Skeletal muscle tissue (tissue), 4 donors: ENCODE results near the gene TRIM42. TPM values are rescaled to one million over a fixed set of nuclear protein-coding genes. Genes with fewer than 3 reads are reported as not detected.

Source experiments
- H3K27ac ChIP-seq: one replicate; pipeline ENCODE4 v1.7.0; 2013; ENCODE audit warnings: mild to moderate bottlenecking, low read depth, low read length, inconsistent platforms
- H3K27me3 ChIP-seq, 3 donors: one replicate each; pipeline ENCODE4 v1.7.0; 2013; ENCODE audit warnings: low read length in 3 of 3; ENCODE audit not compliant: control insufficient read depth in 3 of 3, insufficient read depth in 3 of 3
- H3K36me3 ChIP-seq, 3 donors: one replicate each; pipeline ENCODE4 v1.7.0; 2013; ENCODE audit warnings: low read length in 3 of 3; ENCODE audit not compliant: control insufficient read depth in 3 of 3, insufficient read depth in 3 of 3
- H3K4me1 ChIP-seq, 3 donors: one replicate each; pipeline ENCODE4 v1.7.0; 2013; ENCODE audit warnings: low read length in 3 of 3, mild to moderate bottlenecking in 3 of 3; ENCODE audit not compliant: control insufficient read depth in 3 of 3, insufficient read depth in 3 of 3
- H3K4me3 ChIP-seq, 3 donors: one replicate each; pipeline ENCODE4 v1.7.0; 2013; ENCODE audit warnings: low read length in 3 of 3
- H3K9ac ChIP-seq, 3 donors: one replicate each; pipeline ENCODE4 v1.7.0; 2013; ENCODE audit warnings: low read length in 3 of 3, mild to moderate bottlenecking in 3 of 3, moderate library complexity in 2 of 3, low read depth in 1 of 3
- H3K9me3 ChIP-seq, 3 donors: one replicate each; pipeline ENCODE4 v1.7.0; 2013; ENCODE audit warnings: low read length in 3 of 3; ENCODE audit not compliant: control insufficient read depth in 3 of 3
- total RNA-seq: library from RNA; depleted of rRNA; stranded (reverse); fragments of >200 nt; gene quantifications from one replicate; pipeline ENCODE4 v1.2.3, GENCODE V29; 2014
- donor health status: Osteomylitis.

Gene TRIM42
- total RNA-seq, 1 donor from 2014 or later: not detected

DNA sequence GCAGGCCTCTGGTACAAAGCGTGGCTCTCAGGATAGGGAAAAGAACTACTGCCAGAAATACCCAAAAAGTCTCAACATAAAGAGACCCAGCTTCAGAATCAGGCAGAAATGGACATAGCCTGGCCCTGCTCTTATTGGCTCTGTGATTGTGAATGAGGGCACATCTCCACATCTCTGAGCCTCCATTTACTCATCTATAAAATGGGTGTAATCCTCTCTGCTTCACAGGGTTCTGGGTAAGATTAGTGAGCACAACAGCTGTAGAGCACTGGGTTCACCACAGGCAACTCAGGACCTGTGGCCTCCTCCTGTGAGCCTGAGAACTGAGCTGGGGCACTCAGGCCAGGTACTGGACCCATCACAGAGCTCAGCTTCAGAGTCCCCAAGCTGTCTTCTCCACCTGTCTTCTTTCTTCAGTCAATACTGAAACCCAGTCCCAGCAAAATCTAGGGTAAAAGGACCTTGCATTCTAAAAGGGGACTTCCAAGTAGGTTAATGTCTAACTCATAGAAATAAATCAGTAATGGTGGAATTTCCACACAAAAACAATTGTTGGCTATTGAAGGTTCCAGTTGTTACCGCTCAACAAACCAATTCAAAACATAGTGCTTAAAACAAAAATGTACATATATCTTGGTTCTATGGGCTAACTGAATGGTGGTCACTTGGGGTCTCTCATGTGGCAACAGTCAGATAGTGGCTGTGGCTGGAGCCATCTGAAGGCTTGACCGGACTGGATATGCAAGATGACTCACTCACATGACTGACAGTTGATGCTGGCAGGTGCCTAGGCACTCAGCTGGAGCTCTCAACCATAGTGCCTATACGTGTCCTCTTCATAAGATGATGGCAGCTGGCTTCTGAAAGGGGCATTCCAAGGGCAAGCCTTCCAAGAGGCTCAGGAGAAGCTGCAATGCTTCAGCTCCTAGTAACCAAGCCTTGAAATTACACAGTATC, 47.3 kb downstream of the TRIM42 start:
- H3K27me3 ChIP-seq: no peaks in the 10 kb centered on the region
- H3K9ac ChIP-seq: no peak overlapping the region
- no peaks in the 10 kb centered on the region for H3K9me3 ChIP-seq
- H3K4me3 ChIP-seq: no peak overlapping the region
- H3K27ac ChIP-seq: no peak overlapping the region
- no peaks in the 10 kb centered on the region for H3K36me3 ChIP-seq
- H3K4me1 ChIP-seq: peaks cover 0 to 4% (median 3%) of the 10 kb centered on the region in 3 donors

DNA sequence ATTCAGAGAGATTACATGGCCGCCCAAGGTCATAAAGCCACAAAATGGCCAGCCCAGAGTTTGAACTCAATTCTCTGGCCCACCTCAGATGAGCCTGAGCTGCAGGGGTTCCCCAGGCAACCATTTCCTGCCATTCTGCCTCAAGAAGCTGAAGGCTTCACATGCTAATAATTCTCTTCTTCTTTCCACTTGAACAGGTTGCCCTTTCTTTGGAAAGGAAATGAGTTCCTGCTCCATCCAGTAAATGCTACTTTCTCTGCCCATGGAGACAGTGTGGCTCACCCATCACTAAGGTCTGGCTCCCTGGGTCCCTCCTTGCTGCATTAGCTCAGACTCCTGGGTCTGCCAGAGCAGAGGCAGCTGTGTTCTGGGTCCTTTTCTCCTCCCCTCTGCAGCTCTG, 48.2 kb downstream of the TRIM42 start:
- Histone ChIP-seq H3K27me3 (no peaks in the 10 kb centered on the region), H3K4me1 (no peaks in the 10 kb centered on the region), H3K36me3 (no peaks in the 10 kb centered on the region), H3K4me3 (no peak overlapping the region), H3K27ac (no peak overlapping the region), H3K9me3 (no peaks in the 10 kb centered on the region), H3K9ac (no peak overlapping the region)

DNA sequence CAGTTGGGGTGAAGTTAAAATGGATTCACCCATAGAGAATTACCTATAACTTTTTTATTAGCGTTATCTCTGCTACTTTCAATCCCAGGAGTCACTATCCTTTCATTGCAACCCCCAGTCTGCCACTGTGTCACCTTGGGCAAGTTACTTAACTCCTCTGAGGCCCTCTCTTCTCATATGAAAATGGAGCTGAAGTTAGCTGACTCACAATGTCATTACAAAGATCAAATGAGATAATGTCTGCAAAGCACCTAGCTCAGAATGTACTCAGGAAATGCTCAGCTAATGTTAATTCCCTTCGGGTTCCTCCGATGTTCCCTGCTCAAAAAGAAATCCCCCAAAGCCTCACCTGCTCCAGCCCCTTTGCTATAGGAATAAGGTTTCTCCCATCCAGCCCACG, 50.0 kb downstream of the TRIM42 start:
- no peaks in the 10 kb centered on the region for H3K4me1 ChIP-seq
- H3K36me3 ChIP-seq: no peaks in the 10 kb centered on the region
- no peak overlapping the region for H3K4me3 ChIP-seq
- peaks cover 0 to 3% (median 0%) of the 10 kb centered on the region in 3 donors for H3K27me3 ChIP-seq
- no peaks in the 10 kb centered on the region for H3K9me3 ChIP-seq
- no peak overlapping the region for H3K27ac ChIP-seq
- no peak overlapping the region for H3K9ac ChIP-seq

- Histone ChIP-seq H3K4me3 (no peak overlapping the region), H3K27ac (no peak overlapping the region), H3K4me1 (no peaks in the 10 kb centered on the region), H3K9me3 (no peaks in the 10 kb centered on the region), H3K27me3 (peaks cover 0 to 3% (median 0%) of the 10 kb centered on the region in 3 donors), H3K36me3 (no peaks in the 10 kb centered on the region), H3K9ac (no peak overlapping the region)
Observed at GRCh38 chr3:140731440-140732119, 53.7 kb downstream of the TRIM42 start.

- H3K36me3 ChIP-seq: no peaks in the 10 kb centered on the region
- no peaks in the 10 kb centered on the region for H3K4me1 ChIP-seq
- no peak overlapping the region for H3K27ac ChIP-seq
- peaks cover 0 to 3% (median 0%) of the 10 kb centered on the region in 3 donors for H3K27me3 ChIP-seq
- no peaks in the 10 kb centered on the region for H3K9me3 ChIP-seq
- no peak overlapping the region for H3K9ac ChIP-seq
- no peak overlapping the region for H3K4me3 ChIP-seq
Observed at GRCh38 chr3:140733623-140734022, 55.8 kb downstream of the TRIM42 start.

- Histone ChIP-seq H3K4me1 (no peaks in the 10 kb centered on the region), H3K9me3 (no peaks in the 10 kb centered on the region), H3K27me3 (peaks cover 0 to 1% (median 0%) of the 10 kb centered on the region in 3 donors), H3K36me3 (no peaks in the 10 kb centered on the region), H3K9ac (no peak overlapping the region), H3K27ac (no peak overlapping the region), H3K4me3 (no peak overlapping the region)
Observed at GRCh38 chr3:140736863-140737460, 59.1 kb downstream of the TRIM42 start.

DNA sequence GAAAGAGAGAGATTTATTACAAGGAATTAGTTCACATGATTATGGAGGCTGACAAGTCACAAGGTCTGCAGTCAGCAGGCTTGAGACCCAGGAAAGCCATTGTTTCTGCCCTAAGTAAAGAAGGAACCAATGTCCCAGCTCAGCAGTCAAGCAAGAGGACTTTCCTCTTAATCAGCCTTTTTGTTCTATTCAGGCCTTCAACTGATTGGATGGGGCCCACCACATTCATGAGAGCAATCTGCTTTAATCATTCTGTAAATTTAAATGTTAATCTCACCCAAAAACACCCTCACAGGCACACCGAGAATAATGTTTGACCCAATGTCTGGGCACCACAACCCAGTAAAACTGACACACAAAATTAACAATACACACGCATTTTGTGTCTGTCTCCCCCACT, 64.3 kb downstream of the TRIM42 start:
- Histone ChIP-seq H3K9me3 (no peaks in the 10 kb centered on the region), H3K4me1 (no peaks in the 10 kb centered on the region), H3K36me3 (no peaks in the 10 kb centered on the region), H3K27ac (no peak overlapping the region), H3K27me3 (no peaks in the 10 kb centered on the region), H3K9ac (no peak overlapping the region), H3K4me3 (no peak overlapping the region)

DNA sequence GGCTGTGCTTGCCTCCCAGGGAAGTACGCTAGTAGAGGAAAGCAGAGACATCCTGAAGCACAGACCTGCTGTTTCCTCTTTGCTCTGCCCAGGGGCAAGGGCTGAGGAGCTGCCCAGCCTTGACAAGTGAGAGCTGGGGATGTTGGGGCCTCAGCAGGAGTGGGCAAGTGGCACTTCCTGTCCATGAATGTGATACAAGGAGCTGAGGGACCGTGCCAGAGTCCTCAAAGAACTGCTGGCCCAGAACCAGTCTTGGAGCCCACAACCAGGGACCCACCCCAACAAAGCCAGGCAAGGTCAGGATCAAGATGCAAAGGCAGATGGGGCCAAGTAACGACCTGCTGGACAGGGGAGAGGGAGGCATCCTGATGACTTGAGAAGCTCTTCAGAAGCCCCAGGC, 70.3 kb downstream of the TRIM42 start:
- Histone ChIP-seq H3K27ac (no peak overlapping the region), H3K27me3 (peaks cover 0 to 10% (median 0%) of the 10 kb centered on the region in 3 donors), H3K9ac (no peak overlapping the region), H3K9me3 (no peaks in the 10 kb centered on the region), H3K4me3 (no peak overlapping the region), H3K36me3 (no peaks in the 10 kb centered on the region), H3K4me1 (no peaks in the 10 kb centered on the region)

GRCh38 chr3:140748903-140749302, 71.0 kb downstream of the TRIM42 start:
- H3K27ac ChIP-seq: no peak overlapping the region
- no peak overlapping the region for H3K9ac ChIP-seq
- no peaks in the 10 kb centered on the region for H3K4me1 ChIP-seq
- no peaks in the 10 kb centered on the region for H3K36me3 ChIP-seq
- no peaks in the 10 kb centered on the region for H3K9me3 ChIP-seq
- no peak overlapping the region for H3K4me3 ChIP-seq
- H3K27me3 ChIP-seq: peaks cover 0 to 10% (median 0%) of the 10 kb centered on the region in 3 donors
